H1 (cell line): Measurements from ENCODE around the gene ETDC. TPM values are rescaled to one million over a fixed set of nuclear protein-coding genes. Genes with fewer than 3 reads are reported as not detected.

ENCODE experiments used
- CTCF ChIA-PET: fragments of 300-600 bp; sonication (Branson Sonifier 250); formaldehyde crosslinking; loops from one replicate; lab custom pipeline; 2021; ENCODE audit not compliant: partially characterized antibody; lab: Charles Lee
- POLR2A ChIA-PET: fragments of 300-600 bp; sonication (Branson Sonifier 250); formaldehyde crosslinking; loops from one replicate; lab custom pipeline; 2021; ENCODE audit warnings: inconsistent platforms; ENCODE audit not compliant: partially characterized antibody; lab: Charles Lee
- DNase-seq, 2 experiments: peaks; one replicate each; pipeline versions ENCODE4 v3.0.0 to v3.0.0-alpha.2; 2010 to 2022; ENCODE audit warnings: low spot score in 2 of 2, low read depth in 1 of 2, mixed read lengths in 1 of 2
- FAIRE-seq: peaks from 2 replicates; lab custom pipeline; 2011; peaks lifted over from hg19 to GRCh38; lab: Jason Lieb, UNC
- H2AFZ ChIP-seq: 2 replicates; pipeline ENCODE4 v1.8.1; 2012; ENCODE audit warnings: low read length, inconsistent platforms
- H2AK5ac ChIP-seq: 2 replicates; pipeline ENCODE4 v1.6.1; 2013; ENCODE audit warnings: low read depth, low read length
- H2BK120ac ChIP-seq: replicated peaks from 2 replicates; pipeline ENCODE3; 2013; ENCODE audit warnings: low read depth, low read length, inconsistent platforms
- H2BK12ac ChIP-seq: 2 replicates; pipeline ENCODE4 v1.6.1; 2013; ENCODE audit warnings: low read depth, low read length
- H2BK15ac ChIP-seq: 2 replicates; pipeline ENCODE4 v1.6.1; 2013; ENCODE audit warnings: low read length
- H2BK20ac ChIP-seq: 2 replicates; pipeline ENCODE4 v1.6.1; 2013; ENCODE audit warnings: low read length
- H2BK5ac ChIP-seq: 2 replicates; pipeline ENCODE4 v1.6.1; 2013; ENCODE audit warnings: low read depth, low read length
- H3K14ac ChIP-seq: 2 replicates; pipeline ENCODE4 v1.6.1; 2013; ENCODE audit warnings: inconsistent platforms; ENCODE audit not compliant: insufficient read length
- H3K18ac ChIP-seq: 2 replicates; pipeline ENCODE4 v1.6.1; 2013; ENCODE audit warnings: low read length; ENCODE audit errors: extremely low read depth
- H3K23ac ChIP-seq: 2 replicates; pipeline ENCODE4 v1.6.1; 2013; ENCODE audit warnings: inconsistent platforms; ENCODE audit not compliant: insufficient read length
- H3K23me2 ChIP-seq: 2 replicates; pipeline ENCODE4 v1.6.1; 2013; ENCODE audit warnings: low read depth, low read length
- H3K27ac ChIP-seq: 2 replicates; pipeline ENCODE4 v1.6.1; 2011; ENCODE audit warnings: low read depth, low read length, inconsistent platforms
- H3K27me3 ChIP-seq, 4 experiments: replicated peaks in 1 of 4; 1 replicate in 1 of 4; 2 replicates in 3 of 4; pipeline versions ENCODE4 v1.6.1 to v1.8.1; 2011 to 2013; ENCODE audit warnings: low read length in 3 of 4, mild to moderate bottlenecking in 3 of 4, inconsistent platforms in 2 of 4, mixed read lengths in 2 of 4, moderate library complexity in 1 of 4; ENCODE audit not compliant: control insufficient read depth in 3 of 4, insufficient read depth in 3 of 4; ENCODE audit errors: extremely low read depth in 1 of 4
- H3K36me3 ChIP-seq, 4 experiments: 2 replicates each; pipeline versions ENCODE4 v1.6.1 to v1.8.1; 2011 to 2013; ENCODE audit warnings: mild to moderate bottlenecking in 4 of 4, low read length in 3 of 4, moderate library complexity in 2 of 4, control low read depth in 1 of 4, inconsistent platforms in 1 of 4; ENCODE audit not compliant: insufficient read depth in 4 of 4, control insufficient read depth in 2 of 4
- H3K4ac ChIP-seq: replicated peaks from 2 replicates; pipeline ENCODE3; 2013; ENCODE audit warnings: low read length, low read depth, mixed read lengths, inconsistent platforms; ENCODE audit not compliant: insufficient read length
- H3K4me1 ChIP-seq, 4 experiments: replicated peaks in 1 of 4; 1 replicate in 1 of 4; 2 replicates in 3 of 4; pipeline versions ENCODE4 v1.6.1 to v1.8.1; 2011 to 2013; ENCODE audit warnings: low read length in 3 of 4, inconsistent platforms in 2 of 4, mixed read lengths in 1 of 4; ENCODE audit not compliant: insufficient read depth in 4 of 4, control insufficient read depth in 3 of 4
- H3K4me2 ChIP-seq, 2 experiments: 2 replicates each; pipeline versions ENCODE4 v1.6.1 to v1.8.1; 2011 to 2013; ENCODE audit warnings: low read depth in 2 of 2, low read length in 2 of 2, control low read depth in 1 of 2, inconsistent platforms in 1 of 2, mild to moderate bottlenecking in 1 of 2; ENCODE audit not compliant: insufficient read depth in 1 of 2
- H3K4me3 ChIP-seq, 4 experiments: fragments of 200-600, 300-600 bp in 1 of 4; sonication (generic), shearing (Covaris generic), sonication (Bioruptor Twin) in 1 of 4; 2 replicates each; pipeline versions ENCODE4 v1.5.1 to v1.8.1; 2011 to 2016; ENCODE audit warnings: low read length in 4 of 4, low read depth in 3 of 4, control low read depth in 2 of 4, inconsistent platforms in 2 of 4, mild to moderate bottlenecking in 2 of 4, mixed read lengths in 1 of 4, moderate library complexity in 1 of 4; ENCODE audit not compliant: insufficient read depth in 2 of 4; ENCODE audit errors: extremely low read depth in 1 of 4
- H3K56ac ChIP-seq: replicated peaks from 2 replicates; pipeline ENCODE3; 2013; ENCODE audit warnings: low read depth, mild to moderate bottlenecking, mixed read lengths, low read length, inconsistent platforms; ENCODE audit not compliant: insufficient read length
- H3K79me1 ChIP-seq: 2 replicates; pipeline ENCODE4 v1.6.1; 2013; ENCODE audit warnings: low read depth, low read length, control low read depth
- H3K79me2 ChIP-seq, 2 experiments: 2 replicates each; pipeline versions ENCODE4 v1.6.1 to v1.8.1; 2012 to 2013; ENCODE audit warnings: low read length in 2 of 2, mild to moderate bottlenecking in 2 of 2, inconsistent platforms in 1 of 2; ENCODE audit not compliant: insufficient read depth in 2 of 2, control insufficient read depth in 1 of 2
- H3K9ac ChIP-seq, 4 experiments: replicated peaks in 1 of 4; 1 replicate in 1 of 4; 2 replicates in 3 of 4; pipeline versions ENCODE4 v1.6.1 to v1.8.1; 2011 to 2013; ENCODE audit warnings: low read depth in 3 of 4, low read length in 3 of 4, control low read depth in 2 of 4, mild to moderate bottlenecking in 2 of 4, moderate library complexity in 2 of 4, inconsistent platforms in 1 of 4; ENCODE audit errors: extremely low read depth in 1 of 4
- H3K9me3 ChIP-seq, 2 experiments: 2 replicates each; pipeline versions ENCODE4 v1.6.1 to v1.8.1; 2012 to 2013; ENCODE audit warnings: mild to moderate bottlenecking in 2 of 2, moderate library complexity in 2 of 2, control low read depth in 1 of 2, inconsistent platforms in 1 of 2, low read depth in 1 of 2, low read length in 1 of 2, mixed read lengths in 1 of 2; ENCODE audit not compliant: insufficient read depth in 2 of 2
- H4K20me1 ChIP-seq, 2 experiments: replicated peaks in 1 of 2; 2 replicates each; pipeline versions ENCODE3 to v1.8.1; 2011 to 2013; ENCODE audit warnings: inconsistent platforms in 2 of 2, low read length in 2 of 2, mild to moderate bottlenecking in 1 of 2; ENCODE audit not compliant: insufficient read depth in 2 of 2, control insufficient read depth in 1 of 2
- H4K5ac ChIP-seq: 2 replicates; pipeline ENCODE4 v1.6.1; 2013; ENCODE audit warnings: low read length, low read depth, mixed read lengths, inconsistent platforms; ENCODE audit not compliant: insufficient read length
- H4K8ac ChIP-seq: 2 replicates; pipeline ENCODE4 v1.8.0; 2013; ENCODE audit warnings: mild to moderate bottlenecking, moderate library complexity, low read length, inconsistent platforms; ENCODE audit not compliant: insufficient read depth; ENCODE audit errors: extremely low read depth
- H4K91ac ChIP-seq: replicated peaks from 2 replicates; pipeline ENCODE3; 2013; ENCODE audit warnings: low read length, mixed read lengths, inconsistent platforms; ENCODE audit not compliant: insufficient read length
- ATF2 ChIP-seq: IDR thresholded peaks from 2 replicates; pipeline ENCODE4 v1.6.1; 2012; ENCODE audit warnings: low read length, inconsistent platforms
- ATF3 ChIP-seq: IDR thresholded peaks from 2 replicates; pipeline ENCODE4 v1.6.1; 2011; ENCODE audit warnings: low read depth, mild to moderate bottlenecking, low read length; ENCODE audit not compliant: insufficient read depth
- BCL11A ChIP-seq, 2 experiments: IDR thresholded peaks; one replicate each; pipeline ENCODE4 v1.6.1; 2011; ENCODE audit warnings: low read depth in 2 of 2, low read length in 2 of 2, mild to moderate bottlenecking in 2 of 2
- CHD2 ChIP-seq: IDR thresholded peaks from 2 replicates; pipeline ENCODE4 v1.6.1; 2012; ENCODE audit warnings: low read length, improper control_type of control experiment
- CREB1 ChIP-seq: IDR thresholded peaks from 2 replicates; pipeline ENCODE4 v1.6.1; 2012; ENCODE audit warnings: inconsistent platforms
- CTBP2 ChIP-seq: IDR thresholded peaks from 2 replicates; pipeline ENCODE4 v1.7.0; 2011; ENCODE audit warnings: borderline replicate concordance, mild to moderate bottlenecking, moderate library complexity, mixed read lengths, low read length; ENCODE audit not compliant: insufficient read depth, insufficient read length
- HDAC6 ChIP-seq: IDR thresholded peaks from one replicate; pipeline ENCODE4 v1.7.1; 2012; ENCODE audit warnings: low read depth, mild to moderate bottlenecking, inconsistent platforms, low read length, moderate library complexity
- JUND ChIP-seq: IDR thresholded peaks from 2 replicates; pipeline ENCODE4 v1.6.1; 2011; ENCODE audit warnings: mild to moderate bottlenecking, improper control_type of control experiment, low read length
- NRF1 ChIP-seq: IDR thresholded peaks from 2 replicates; pipeline ENCODE4 v1.6.1; 2011; ENCODE audit warnings: mild to moderate bottlenecking, low read depth, low read length, improper control_type of control experiment
- POLR2AphosphoS5 ChIP-seq: IDR thresholded peaks from 2 replicates; pipeline ENCODE4 v1.6.1; 2011; ENCODE audit warnings: low read depth, low read length
- RFX5 ChIP-seq: IDR thresholded peaks from 2 replicates; pipeline ENCODE4 v1.6.1; 2011; ENCODE audit warnings: low read depth, low read length, improper control_type of control experiment, borderline replicate concordance
- SP4 ChIP-seq: IDR thresholded peaks from 2 replicates; pipeline ENCODE4 v1.6.1; 2012; ENCODE audit warnings: low read length, inconsistent platforms
- ZNF274 ChIP-seq: IDR thresholded peaks from 2 replicates; pipeline ENCODE4 v1.7.0; 2012; ENCODE audit warnings: low read length, borderline replicate concordance; ENCODE audit errors: extremely low read depth
- polyA plus RNA-seq, 7 experiments: library from polyadenylated mRNA; depleted of rRNA in 3 of 7; stranded (reverse) in 5 of 7; unstranded in 2 of 7; fragments of >200 nt in 5 of 7; fragments of 200-250 nt in 2 of 7; gene quantifications; 1 replicate in 5 of 7; 2 replicates in 1 of 7; 4 replicates in 1 of 7; pipeline versions ENCODE4 v1.2.1 to v1.2.3, GENCODE V29; 2011 to 2013; ENCODE audit warnings: missing spikeins in 2 of 7, mixed read lengths in 2 of 7
- total RNA-seq: library from RNA; stranded (reverse); fragmentation: NEBNext Ultra II Directional; extraction: Animal tissue kit (Norgen Biotek cat#: 25700); gene quantifications from 2 replicates; pipeline ENCODE4 v1.2.1, GENCODE V29; 2021

ETDC gene
- total and polyA plus RNA-seq, 2 of the 8 experiments (the other 6 are each of a cell fraction or from before 2014, with no cell fraction given): not detected

DNA sequence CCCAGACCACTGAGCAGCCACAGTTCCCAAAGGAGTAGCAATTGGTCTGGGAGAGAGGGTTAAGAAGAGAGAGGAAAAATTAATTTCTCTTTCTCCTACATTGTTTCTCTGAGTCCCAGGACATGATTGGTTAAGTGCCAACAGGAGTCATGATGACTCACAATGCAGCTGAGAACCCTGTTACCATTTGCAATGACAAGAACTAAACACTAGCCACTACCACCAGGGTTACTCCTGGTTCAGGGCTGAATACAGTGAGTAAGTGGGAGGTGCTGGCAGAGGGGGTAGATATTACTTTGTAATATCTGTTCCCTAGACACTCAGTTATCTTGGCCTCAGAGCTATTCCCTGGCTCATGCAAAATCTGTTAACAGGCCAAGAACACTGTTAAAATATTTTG is 18.0 kb downstream of the ETDC start:
- Histone ChIP-seq H3K4ac (no peak overlapping the region), H3K4me2 (no peak overlapping the region), H3K9me3 (peaks cover 0 to 13% of the 10 kb centered on the region in 2 experiments; a peak in 2 of 4 replicates), H2AK5ac (no peak overlapping the region), H3K9ac (no peak overlapping the region), H4K91ac (no peak overlapping the region), H3K4me1 (peaks cover 0 to 5% (median under 1%) of the 10 kb centered on the region in 4 experiments; a peak in 2 of 7 replicates), H3K18ac (no peak overlapping the region), H4K20me1 (no peaks in the 10 kb centered on the region), H3K36me3 (peaks cover 0 to 5% (median 2%) of the 10 kb centered on the region in 4 experiments; a peak in 3 of 8 replicates), H3K79me1 (no peaks in the 10 kb centered on the region; the same call in 1 of the 2 replicates), H3K23me2 (no peaks in the 10 kb centered on the region), H2BK20ac (no peak overlapping the region), H3K4me3 (no peak overlapping the region), H3K23ac (no peak overlapping the region), H3K14ac (no peak overlapping the region), H2BK15ac (no peak overlapping the region), H2BK120ac (no peak overlapping the region), H3K27me3 (no peaks in the 10 kb centered on the region), H4K5ac (no peak overlapping the region), H3K56ac (no peak overlapping the region), H3K79me2 (peaks cover 0 to 21% of the 10 kb centered on the region in 2 experiments; a peak in 2 of 4 replicates), H2BK5ac (no peak overlapping the region), H4K8ac (no peak overlapping the region), H2BK12ac (no peak overlapping the region), H3K27ac (no peak overlapping the region), H2AFZ (no peak overlapping the region)
- TF ChIP-seq NRF1 (no peak), BCL11A (IDR thresholded peaks at IDR 0.05; ENCODE audit: low read depth in 2 of 2, low read length in 2 of 2) (no peak), CHD2 (no peak), RFX5 (no peak), ATF2 (no peak), HDAC6 (no peak), JUND (no peak), POLR2AphosphoS5 (no peak), ZNF274 (no peak), SP4 (no peak), CTBP2 (no peak), ATF3 (no peak), CREB1 (no peak)
- no peak for FAIRE-seq
- no peak for DNase-seq
- ChIA-PET POLR2A (no interaction called here), CTCF (no interaction called here)
